ENCODE measurements around the gene ITIH5.

ITIH5 gene

DNA sequence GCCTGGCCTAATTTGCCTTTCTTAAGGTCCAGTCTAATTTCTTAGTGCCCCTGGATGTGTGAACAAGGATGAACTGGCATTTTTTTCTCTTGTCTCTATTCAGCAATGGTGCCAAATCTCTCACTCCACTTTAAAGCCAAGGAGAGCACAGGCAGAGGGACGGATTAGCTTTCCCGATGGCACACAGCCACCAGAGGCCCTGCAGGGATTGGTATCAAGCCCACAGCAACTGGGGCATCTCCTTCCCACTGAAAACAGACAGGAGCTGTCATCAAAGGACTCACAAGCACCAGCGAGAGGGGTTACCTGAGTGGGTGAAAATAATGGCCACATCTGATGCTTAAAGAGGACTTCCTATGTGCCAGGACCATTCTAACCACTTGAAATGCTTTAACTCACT is 83.1 kb downstream of the ITIH5 start:
- no peak for DNase-seq (ENCODE audit: low spot score)

GRCh38 chr10:7580520-7580919 is 86.2 kb downstream of the ITIH5 start:
- DNase-seq (ENCODE audit: low spot score) = no peak

DNA sequence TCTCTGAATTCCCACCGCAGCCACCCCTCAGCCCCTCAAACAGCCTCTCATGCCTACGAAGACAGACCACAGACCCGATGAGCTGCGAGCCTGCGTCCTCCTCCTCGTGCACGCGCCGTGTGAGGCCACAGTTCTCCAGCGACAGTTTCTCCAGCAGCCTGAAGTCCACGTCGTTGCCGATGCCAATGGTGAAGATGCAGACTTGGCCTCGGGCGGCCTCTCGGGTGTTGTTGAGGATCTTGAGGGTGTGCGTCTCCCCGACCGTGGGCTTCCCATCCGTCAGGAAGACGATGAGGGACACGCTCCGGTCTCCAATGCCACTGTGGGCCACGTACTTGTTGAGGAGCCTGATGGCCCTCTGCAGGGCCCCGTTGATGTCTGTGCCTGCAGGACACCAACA is 87.1 kb downstream of the ITIH5 start:
- no peak for DNase-seq (ENCODE audit: low spot score)

- DNase-seq (ENCODE audit: low spot score) = no peak
These were observed 89.2 kb downstream of the ITIH5 start for GRCh38 chr10:7577579-7577978.

DNA sequence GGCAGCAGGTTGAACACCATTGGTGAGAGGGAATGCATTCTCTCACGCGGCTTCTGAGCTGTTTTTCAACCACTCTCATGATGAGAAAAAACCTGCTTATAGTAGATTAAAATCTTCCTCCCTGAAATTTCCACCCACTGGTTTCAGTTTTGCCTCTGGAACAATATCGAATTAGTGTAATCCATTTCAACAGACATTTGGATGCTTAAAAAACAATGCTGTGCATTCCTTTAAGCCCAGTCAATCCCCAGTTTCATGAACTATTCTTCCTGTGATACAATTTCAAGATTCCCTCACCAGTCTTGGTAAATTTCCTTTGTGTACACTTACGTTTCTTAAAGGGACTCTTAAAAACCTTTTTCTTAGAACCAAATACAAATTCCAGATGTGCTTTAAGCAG is 89.6 kb downstream of the ITIH5 start:
- DNase-seq (ENCODE audit: low spot score) = no peak

- no peak for DNase-seq (ENCODE audit: low spot score)
These were observed 90.4 kb downstream of the ITIH5 start for GRCh38 chr10:7576340-7576739.

- DNase-seq (ENCODE audit: low spot score) = no peak
These were observed 94.4 kb downstream of the ITIH5 start for GRCh38 chr10:7572391-7572790.

DNA sequence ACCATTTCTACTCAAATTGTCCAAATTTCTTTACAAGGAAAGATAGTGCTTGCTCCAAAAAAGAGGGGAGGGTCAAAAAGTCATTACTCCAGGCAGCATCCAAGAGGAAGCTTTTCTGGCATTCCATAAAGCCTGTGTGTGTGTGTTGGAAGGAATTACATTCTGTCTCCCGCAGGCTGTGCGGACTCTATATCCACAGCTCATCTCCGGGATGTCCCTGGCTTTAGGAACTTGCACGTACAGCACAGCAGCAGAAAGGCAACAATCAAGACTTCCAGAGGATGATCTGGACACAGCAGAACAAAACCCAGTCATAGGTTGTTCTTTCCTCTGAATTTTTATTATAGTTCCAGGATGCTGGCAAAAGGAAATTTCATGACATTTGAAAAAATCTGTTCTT is 94.8 kb downstream of the ITIH5 start:
- DNase-seq (ENCODE audit: low spot score) = no peak

DNA sequence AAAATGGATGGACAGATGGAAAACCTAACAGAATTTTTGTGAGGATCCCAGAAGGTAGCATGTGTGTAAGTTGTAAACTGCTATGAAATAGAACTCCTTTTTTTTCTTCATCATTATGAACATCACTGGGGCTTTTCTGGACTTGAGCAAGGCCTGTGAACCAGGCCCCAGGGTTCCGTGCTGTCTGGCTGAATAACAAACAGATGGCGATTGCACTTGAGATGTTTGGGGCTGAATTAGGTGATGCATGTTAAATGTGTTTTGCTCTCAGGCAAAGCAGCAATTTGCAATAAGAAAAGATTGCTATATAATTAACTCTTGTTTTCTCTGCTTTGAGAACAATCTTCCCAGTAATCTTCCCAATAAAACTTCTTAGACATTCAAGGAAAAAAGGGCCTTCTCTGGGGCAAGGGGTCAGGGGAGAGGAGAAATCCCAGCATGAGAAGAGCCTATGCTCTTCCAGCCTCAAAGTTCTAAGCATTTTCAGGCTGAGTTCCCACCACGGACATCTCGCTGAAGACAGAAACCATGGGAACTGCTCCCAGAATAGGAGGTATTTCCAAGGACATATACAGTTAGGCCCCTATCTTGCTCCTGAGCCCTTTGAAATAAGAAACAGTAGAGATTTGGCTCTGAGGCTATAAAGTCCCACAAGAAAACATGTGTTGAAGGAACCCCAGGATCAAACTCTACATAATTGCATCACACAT is 98.7 kb downstream of the ITIH5 start:
- DNase-seq (ENCODE audit: low spot score) = no peak

GRCh38 chr10:7566891-7567290 is 99.9 kb downstream of the ITIH5 start:
- no peak for DNase-seq (ENCODE audit: low spot score)

DNA sequence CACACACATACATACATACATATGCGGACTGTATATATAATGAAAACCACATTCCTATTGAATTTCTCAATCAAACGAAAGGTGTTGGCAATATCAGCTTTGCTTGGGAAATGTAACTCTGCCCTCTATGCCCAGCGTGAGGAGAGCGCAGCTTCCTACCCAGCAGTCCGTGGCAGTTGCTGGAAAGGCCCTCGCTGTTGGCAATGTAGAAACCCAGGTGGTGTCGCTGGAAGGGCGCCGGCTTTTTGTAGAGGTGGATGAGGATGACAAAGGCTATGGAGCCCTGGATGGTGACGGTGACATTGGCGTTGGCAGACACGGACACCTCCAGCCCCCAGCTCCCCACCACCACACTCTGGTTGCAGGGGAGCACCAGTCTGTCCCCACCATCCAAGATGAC is 100.9 kb downstream of the ITIH5 start:
- no peak for DNase-seq (ENCODE audit: low spot score)

GRCh38 chr10:7563770-7564169 is 103.0 kb downstream of the ITIH5 start:
- DNase-seq (ENCODE audit: low spot score) = no peak

GRCh38 chr10:7563368-7563767 is 103.4 kb downstream of the ITIH5 start:
- DNase-seq (ENCODE audit: low spot score) = no peak

DNA sequence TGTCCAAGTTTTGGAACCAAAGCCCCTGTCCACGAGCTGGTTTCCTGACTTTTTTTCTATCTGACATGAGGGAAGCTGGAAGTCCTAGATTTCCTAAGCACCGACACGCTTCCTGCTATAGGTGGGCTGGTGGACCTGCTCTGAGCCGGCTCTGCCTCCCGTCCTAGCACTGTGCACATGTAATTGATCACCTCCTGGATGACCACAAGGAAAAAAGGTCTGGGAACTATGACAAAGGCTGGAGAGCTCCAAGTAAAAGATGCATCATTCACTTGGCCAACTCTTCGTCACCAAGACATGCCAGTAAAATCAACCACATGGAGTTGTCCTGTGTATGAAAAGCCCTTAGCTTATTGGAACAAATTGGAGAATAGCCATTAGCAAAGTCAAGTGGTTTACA is 104.8 kb downstream of the ITIH5 start:
- DNase-seq (ENCODE audit: low spot score) = no peak

DNA sequence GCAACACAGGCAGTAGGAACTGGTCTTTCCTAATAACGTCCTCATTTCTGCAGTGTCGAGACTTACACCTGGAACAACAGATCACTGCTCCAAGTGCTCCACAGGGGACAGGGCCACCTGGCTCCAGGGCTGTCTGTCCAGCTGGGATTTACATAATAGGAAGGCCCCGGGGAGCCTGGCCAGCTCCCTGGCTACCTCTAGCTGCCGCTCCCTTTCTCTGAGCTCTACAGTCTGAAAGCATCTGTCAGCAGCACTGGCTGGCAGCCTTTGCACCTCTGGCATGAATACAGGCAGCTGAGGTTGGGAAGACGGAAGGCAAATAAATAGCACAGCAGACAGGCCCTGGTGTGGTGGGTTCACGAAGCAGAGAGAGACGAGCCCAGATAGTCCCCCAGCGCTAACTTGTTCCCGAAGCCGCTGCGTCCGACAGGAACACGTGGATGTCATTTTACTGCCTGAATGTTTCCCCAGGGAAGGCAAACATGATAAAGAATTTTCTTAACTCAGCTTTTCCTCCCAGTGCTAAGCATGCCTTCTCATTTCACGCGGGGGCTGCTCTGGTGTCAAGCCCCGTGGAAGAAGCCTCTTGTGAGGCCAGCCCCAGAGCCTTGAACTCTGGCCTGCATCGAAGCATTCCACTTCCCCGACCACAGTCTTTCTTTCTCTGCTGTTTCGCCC is 105.4 kb downstream of the ITIH5 start:
- DNase-seq (ENCODE audit: low spot score) = no peak

GRCh38 chr10:7560519-7560918 is 106.2 kb downstream of the ITIH5 start:
- DNase-seq (ENCODE audit: low spot score) = no peak

DNA sequence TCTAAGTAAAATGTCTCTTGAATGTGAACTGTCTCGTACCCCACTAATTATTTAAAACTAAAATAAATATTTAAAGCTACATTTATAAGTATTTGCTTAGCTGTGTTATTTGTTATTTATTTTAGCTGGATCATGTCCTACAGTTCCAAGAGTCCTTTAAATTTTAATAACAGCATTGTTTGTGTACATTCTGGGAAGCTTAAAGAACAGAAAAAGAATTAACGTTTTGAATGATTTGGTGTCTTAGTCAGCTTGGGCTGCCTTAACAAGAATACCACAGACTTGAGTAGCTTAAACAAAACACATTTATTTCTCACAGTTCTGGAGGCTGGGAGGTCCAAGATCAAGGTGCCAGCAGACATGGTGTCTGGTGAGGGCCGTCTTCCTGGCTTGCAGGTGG is 107.4 kb downstream of the ITIH5 start:
- DNase-seq (ENCODE audit: low spot score) = no peak

DNA sequence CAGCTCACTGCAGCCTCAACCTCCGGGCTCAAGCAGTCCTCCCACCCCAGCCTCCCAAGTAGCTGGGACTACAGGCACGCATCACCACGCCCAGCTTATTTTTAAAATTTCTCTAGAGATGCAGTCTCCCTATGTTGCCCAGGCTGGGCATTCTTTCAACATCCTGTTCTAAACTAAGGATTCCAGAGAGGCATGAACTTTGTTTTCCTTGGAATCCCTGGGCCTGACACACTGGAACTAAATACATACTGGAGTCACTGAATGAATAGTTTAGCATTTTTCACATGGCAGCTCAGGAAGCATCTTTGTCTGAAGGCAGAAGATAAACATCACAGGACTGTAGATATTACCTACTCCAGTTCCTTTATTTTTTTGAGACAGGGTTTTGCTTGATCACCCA is 108.7 kb downstream of the ITIH5 start:
- DNase-seq (ENCODE audit: low spot score) = no peak

GRCh38 chr10:7553531-7553930 is 113.2 kb downstream of the ITIH5 start:
- no peak for DNase-seq (ENCODE audit: low spot score)

DNA sequence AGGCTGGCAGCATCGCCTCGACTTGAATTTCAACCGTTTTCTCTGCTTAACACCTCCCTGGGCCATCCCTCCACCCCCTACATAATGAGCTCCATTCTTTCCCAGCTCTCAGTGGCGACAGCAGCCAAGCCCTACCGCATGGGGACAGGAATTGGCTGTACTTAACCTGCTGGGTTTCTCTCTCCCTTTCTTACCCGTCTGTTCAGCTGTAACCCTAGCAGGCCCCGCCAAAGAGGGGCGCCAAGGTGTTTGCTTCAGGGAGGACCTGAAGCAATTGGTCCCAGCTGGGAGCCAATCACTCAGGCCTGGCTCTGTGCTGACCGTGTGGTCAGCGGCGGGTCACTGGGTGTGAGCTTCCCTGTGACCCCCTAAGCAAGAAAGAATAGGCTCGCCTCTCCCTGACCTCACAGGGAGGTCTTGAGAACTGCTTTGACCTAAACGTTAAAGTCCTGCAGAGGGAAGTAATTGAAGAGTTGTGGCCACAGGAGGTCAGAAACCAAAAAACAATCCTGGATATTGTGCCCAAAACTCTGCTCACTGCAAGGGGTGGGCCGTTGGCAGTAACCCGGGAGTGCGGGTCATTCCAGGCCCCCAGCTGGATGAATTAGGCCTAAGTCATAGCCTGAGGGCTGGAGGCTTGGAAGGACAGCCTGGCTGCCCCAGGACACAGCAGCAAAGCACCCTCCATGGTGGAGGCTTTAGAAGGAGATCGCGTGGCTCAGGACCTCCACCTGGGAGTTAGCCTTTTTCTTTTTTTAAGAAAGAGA is 114.6 kb downstream of the ITIH5 start:
- DNase-seq (ENCODE audit: low spot score) = no peak

DNA sequence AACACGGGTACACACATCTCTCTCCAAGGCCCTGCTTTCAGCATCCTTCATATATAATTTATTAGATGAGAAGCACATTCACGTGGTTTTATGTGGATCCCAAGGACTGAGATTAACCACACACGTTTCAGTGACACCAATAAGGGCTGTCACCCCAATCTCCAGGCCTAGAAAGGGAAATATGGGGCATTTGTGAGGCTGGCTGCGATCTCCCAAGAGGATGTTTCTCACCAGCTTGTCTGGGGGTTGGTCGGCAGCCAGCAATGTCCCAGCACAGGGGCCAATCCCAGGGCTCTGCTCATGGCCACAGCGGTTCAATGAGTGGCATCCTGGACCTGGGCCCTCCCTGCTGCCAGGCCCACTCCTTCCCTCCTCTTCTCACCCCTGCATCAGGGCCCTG is 115.5 kb downstream of the ITIH5 start:
- DNase-seq (ENCODE audit: low spot score) = no peak

DNA sequence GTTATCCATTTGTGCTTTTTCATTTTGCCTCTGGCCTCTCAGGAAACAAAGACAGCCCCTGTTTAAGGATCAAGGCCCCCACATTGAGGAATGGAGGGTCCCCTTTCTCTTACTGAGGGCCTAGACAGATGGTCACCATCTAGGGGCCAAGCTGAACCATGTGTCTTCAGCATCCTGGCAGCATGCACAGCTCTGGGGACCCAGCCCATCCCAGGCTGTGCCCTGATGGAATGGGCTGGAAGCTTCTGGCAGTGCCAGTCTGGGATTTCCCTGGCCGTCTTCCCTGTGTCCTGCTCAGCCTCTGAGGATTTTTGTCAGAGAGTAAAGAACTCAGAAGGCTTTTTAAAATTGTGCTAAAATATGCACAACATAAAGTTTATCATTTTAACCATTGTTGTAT is 116.8 kb downstream of the ITIH5 start:
- DNase-seq (ENCODE audit: low spot score) = no peak

DNA sequence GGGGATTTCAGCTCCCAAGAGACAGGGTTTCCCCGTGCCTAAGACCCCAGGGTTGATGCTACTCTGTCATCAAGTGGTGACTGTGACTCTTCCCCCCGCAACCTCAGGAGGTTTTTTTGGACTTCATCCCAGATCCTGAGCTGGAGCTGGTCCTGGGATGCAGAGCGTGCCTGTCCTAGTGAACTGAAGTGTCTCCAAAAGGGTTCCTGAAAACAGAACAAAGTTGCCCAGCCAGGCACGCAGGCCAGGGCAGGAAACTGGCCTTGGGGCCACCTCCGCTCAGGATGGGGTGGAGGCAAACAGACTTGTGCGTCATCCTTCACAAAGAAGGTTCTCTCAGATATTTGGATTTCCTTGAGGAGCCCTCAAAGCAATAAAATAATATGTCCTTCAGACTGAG is 118.9 kb downstream of the ITIH5 start:
- no peak for DNase-seq (ENCODE audit: low spot score)
